K562 (cell line): Measurements from ENCODE around the gene MMP11. TPM values are rescaled to one million over a fixed set of nuclear protein-coding genes. Genes with fewer than 3 reads are reported as not detected.

Source experiments
- CEBPB ChIP-seq: fragments of 450-650 bp; IDR thresholded peaks from 2 replicates; pipeline ENCODE4 v1.6.1; 2016; ENCODE audit warnings: missing genetic modification characterization, missing compliant biosample characterization
- FOS ChIP-seq: IDR thresholded peaks from 3 replicates; pipeline ENCODE4 v1.6.1; 2011; ENCODE audit not compliant: insufficient read length; ENCODE audit errors: extremely low read depth
- HNRNPL ChIP-seq: fragments of 200-400 bp; formaldehyde crosslinking; IDR thresholded peaks from 2 replicates; pipeline ENCODE4 v1.6.1; 2017; ENCODE audit warnings: low read depth, mild to moderate bottlenecking, low read length
- KDM4B ChIP-seq, 2 experiments: fragments of 450-650 bp in 1 of 2; sonication (generic) in 1 of 2; IDR thresholded peaks; 2 replicates each; pipeline ENCODE4 v1.6.1; 2016 to 2017; ENCODE audit warnings: borderline replicate concordance in 2 of 2, antibody characterized with exemption in 1 of 2, low read depth in 1 of 2, mild to moderate bottlenecking in 1 of 2
- L3MBTL2 ChIP-seq: fragments of 450-650 bp; IDR thresholded peaks from 2 replicates; pipeline ENCODE4 v1.6.1; 2016; ENCODE audit warnings: mild to moderate bottlenecking, moderate library complexity
- NELFE ChIP-seq: IDR thresholded peaks from 2 replicates; pipeline ENCODE4 v1.6.1; 2011; ENCODE audit warnings: mild to moderate bottlenecking; ENCODE audit not compliant: insufficient read depth, insufficient read length
- PHB2 ChIP-seq: fragments of 450-650 bp; IDR thresholded peaks from 2 replicates; pipeline ENCODE4 v1.6.1; 2017; ENCODE audit warnings: low read depth
- PHF20 ChIP-seq: fragments of 450-650 bp; IDR thresholded peaks from 2 replicates; pipeline ENCODE4 v1.6.1; 2018; ENCODE audit not compliant: partially characterized antibody
- PML ChIP-seq: IDR thresholded peaks from 2 replicates; pipeline ENCODE4 v1.6.1; 2012; ENCODE audit warnings: low read length, inconsistent platforms
- RUNX1 ChIP-seq: sonication (generic); IDR thresholded peaks from 2 replicates; pipeline ENCODE4 v1.6.1; 2016; ENCODE audit warnings: antibody characterized with exemption, low read depth
- ZBTB7A ChIP-seq: IDR thresholded peaks from 2 replicates; pipeline ENCODE4 v1.6.1; 2011; ENCODE audit warnings: low read depth, mild to moderate bottlenecking, low read length, moderate library complexity, borderline replicate concordance; ENCODE audit not compliant: control insufficient read depth
- ZEB2 ChIP-seq: fragments of 450-650 bp; IDR thresholded peaks from 2 replicates; pipeline ENCODE4 v1.6.1; 2016
- ZNF232 ChIP-seq: sonication (generic); formaldehyde crosslinking; IDR thresholded peaks from 2 replicates; pipeline ENCODE4 v1.8.0; 2022; ENCODE audit warnings: mild to moderate bottlenecking, missing genetic modification reagents
- polyA plus RNA-seq, 8 experiments: library from polyadenylated mRNA; depleted of rRNA in 4 of 8; stranded (reverse) in 5 of 8; unstranded in 3 of 8; fragments of >200 nt; fragmentation: Nextera tagmentation in 2 of 8; fragmentation: Illumina TruSeq in 1 of 8; extraction: Ambion mirVana in 2 of 8; extraction: Trizol in 1 of 8; gene quantifications; 2 replicates each; pipeline versions ENCODE4 v1.2.1 to v1.2.3, GENCODE V29; 2011 to 2014; ENCODE audit warnings: inconsistent platforms in 1 of 8, missing spikeins in 1 of 8
- total RNA-seq, 7 experiments: library from RNA; depleted of rRNA in 6 of 7; stranded (reverse); fragments of >200 nt in 6 of 7; fragmentation: Illumina TruSeq in 2 of 7; extraction: Trizol in 2 of 7; gene quantifications; 2 replicates each; pipeline versions ENCODE4 v1.2.1 to v1.2.3, GENCODE V29; 2011 to 2021; ENCODE audit warnings: low replicate concordance in 1 of 7
- TF ChIP-seq, protein P1 (sequence below), 2 experiments: IDR thresholded peaks; 2 replicates each; pipeline ENCODE4 v1.6.1; 2011; ENCODE audit warnings: borderline replicate concordance in 1 of 2, control low read depth in 1 of 2, low read depth in 1 of 2, low read length in 1 of 2, mild to moderate bottlenecking in 1 of 2, mixed read lengths in 1 of 2, moderate library complexity in 1 of 2; ENCODE audit not compliant: insufficient read depth in 1 of 2, insufficient read length in 1 of 2, poor library complexity in 1 of 2, severe bottlenecking in 1 of 2; ENCODE audit errors: extremely low read depth in 1 of 2
- TF ChIP-seq, protein P2 (sequence below): fragments of 250-450 bp; sonication (Bioruptor Pico); IDR thresholded peaks from 2 replicates; pipeline ENCODE4 v1.4.0; 2020; ENCODE audit warnings: mild to moderate bottlenecking, moderate library complexity
- TF ChIP-seq, protein P3 (sequence below): fragments of 450-650 bp; IDR thresholded peaks from 2 replicates; pipeline ENCODE4 v1.6.1; 2016; ENCODE audit warnings: antibody characterized with exemption
- TF ChIP-seq, protein P4 (sequence below): fragments of 450-650 bp; IDR thresholded peaks from 2 replicates; pipeline ENCODE4 v1.6.1; 2016; ENCODE audit warnings: borderline replicate concordance
- TF ChIP-seq, protein P5 (sequence below): fragments of 250-450 bp; sonication (Bioruptor Pico); IDR thresholded peaks from 2 replicates; pipeline ENCODE4 v1.5.0; 2020; ENCODE audit warnings: mild to moderate bottlenecking, borderline replicate concordance

Gene MMP11
- total and polyA plus RNA-seq, 9 of the 15 experiments (the other 6 are each of a cell fraction or from before 2014, with no cell fraction given) = 0.14 to 1.8 (median 1.1) TPM; not detected in 2

DNA sequence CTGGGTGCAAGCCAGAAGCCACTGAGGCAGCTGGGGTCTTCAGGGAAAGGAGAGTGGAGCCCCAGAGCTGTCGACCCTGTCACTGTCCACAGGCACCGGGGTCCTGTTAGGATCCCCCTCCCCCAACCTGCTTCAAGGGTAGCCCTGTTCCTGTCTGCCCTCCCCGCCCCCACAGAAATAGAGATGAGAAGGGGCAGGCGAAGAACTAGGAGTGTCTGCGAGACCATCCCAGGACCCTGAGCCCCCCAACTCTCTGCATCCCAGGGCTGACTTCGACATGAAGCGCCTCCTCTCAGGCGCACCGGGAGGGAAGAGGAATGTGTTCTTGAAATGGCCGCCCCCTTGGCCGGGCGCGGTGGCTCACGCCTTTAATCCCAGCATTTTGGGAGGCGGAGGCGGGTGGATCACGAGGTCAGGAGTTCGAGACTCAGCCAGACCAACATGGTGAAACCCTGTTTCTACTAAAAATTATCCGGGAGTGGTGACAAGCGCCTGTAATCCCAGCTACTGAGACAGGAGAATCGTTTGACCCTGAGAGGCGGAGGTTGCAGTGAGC is 21.1 kb upstream of the MMP11 start (continued):
- TF ChIP-seq CEBPB (tag) (no peak), KDM4B (IDR thresholded peaks at IDR 0.05; ENCODE audit: borderline replicate concordance in 2 of 2, low read depth in 1 of 2) (0 out of 4 replicates have a peak, but pooled peaks of 1 of the 2 experiments have one; percentile 13), PHB2 (no peak), RUNX1 (no peak), NELFE (no peak), ZNF232 (CRISPR knock-in tag) (no peak), PML (peak; percentile 8; the same call in 1 of the 2 replicates), HNRNPL (0 out of 2 replicates have a peak, but pooled peaks have one; percentile 11), FOS (no peak), ZEB2 (no peak), ZBTB7A (peak; percentile 64; the same call in 1 of the 2 replicates), L3MBTL2 (0 out of 2 replicates have a peak, but pooled peaks have one; percentile 8), PHF20 (peak; percentile 22)
- TF ChIP-seq, protein P1, sequence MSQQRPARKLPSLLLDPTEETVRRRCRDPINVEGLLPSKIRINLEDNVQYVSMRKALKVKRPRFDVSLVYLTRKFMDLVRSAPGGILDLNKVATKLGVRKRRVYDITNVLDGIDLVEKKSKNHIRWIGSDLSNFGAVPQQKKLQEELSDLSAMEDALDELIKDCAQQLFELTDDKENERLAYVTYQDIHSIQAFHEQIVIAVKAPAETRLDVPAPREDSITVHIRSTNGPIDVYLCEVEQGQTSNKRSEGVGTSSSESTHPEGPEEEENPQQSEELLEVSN (IDR thresholded peaks at IDR 0.05; ENCODE audit: borderline replicate concordance in 1 of 2, extremely low read depth in 1 of 2, insufficient read depth in 1 of 2, insufficient read length in 1 of 2, low read depth in 1 of 2, low read length in 1 of 2, poor library complexity in 1 of 2, severe bottlenecking in 1 of 2) = peak in 1 of 2 experiments; percentile 23
- TF ChIP-seq, protein P2, sequence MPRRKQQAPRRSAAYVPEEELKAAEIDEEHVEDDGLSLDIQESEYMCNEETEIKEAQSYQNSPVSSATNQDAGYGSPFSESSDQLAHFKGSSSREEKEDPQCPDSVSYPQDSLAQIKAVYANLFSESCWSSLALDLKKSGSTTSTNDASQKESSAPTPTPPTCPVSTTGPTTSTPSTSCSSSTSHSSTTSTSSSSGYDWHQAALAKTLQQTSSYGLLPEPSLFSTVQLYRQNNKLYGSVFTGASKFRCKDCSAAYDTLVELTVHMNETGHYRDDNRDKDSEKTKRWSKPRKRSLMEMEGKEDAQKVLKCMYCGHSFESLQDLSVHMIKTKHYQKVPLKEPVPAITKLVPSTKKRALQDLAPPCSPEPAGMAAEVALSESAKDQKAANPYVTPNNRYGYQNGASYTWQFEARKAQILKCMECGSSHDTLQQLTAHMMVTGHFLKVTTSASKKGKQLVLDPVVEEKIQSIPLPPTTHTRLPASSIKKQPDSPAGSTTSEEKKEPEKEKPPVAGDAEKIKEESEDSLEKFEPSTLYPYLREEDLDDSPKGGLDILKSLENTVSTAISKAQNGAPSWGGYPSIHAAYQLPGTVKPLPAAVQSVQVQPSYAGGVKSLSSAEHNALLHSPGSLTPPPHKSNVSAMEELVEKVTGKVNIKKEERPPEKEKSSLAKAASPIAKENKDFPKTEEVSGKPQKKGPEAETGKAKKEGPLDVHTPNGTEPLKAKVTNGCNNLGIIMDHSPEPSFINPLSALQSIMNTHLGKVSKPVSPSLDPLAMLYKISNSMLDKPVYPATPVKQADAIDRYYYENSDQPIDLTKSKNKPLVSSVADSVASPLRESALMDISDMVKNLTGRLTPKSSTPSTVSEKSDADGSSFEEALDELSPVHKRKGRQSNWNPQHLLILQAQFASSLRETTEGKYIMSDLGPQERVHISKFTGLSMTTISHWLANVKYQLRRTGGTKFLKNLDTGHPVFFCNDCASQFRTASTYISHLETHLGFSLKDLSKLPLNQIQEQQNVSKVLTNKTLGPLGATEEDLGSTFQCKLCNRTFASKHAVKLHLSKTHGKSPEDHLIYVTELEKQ (CRISPR knock-in tag) = no peak
- TF ChIP-seq, protein P3, sequence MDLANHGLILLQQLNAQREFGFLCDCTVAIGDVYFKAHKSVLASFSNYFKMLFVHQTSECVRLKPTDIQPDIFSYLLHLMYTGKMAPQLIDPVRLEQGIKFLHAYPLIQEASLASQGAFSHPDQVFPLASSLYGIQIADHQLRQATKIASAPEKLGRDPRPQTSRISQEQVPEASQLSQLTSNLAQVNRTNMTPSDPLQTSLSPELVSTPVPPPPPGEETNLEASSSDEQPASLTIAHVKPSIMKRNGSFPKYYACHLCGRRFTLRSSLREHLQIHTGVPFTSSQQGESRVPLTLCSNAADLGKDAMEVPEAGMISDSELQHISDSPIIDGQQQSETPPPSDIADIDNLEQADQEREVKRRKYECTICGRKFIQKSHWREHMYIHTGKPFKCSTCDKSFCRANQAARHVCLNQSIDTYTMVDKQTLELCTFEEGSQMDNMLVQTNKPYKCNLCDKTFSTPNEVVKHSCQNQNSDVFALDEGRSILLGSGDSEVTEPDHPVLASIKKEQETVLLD = no peak
- TF ChIP-seq, protein P4, sequence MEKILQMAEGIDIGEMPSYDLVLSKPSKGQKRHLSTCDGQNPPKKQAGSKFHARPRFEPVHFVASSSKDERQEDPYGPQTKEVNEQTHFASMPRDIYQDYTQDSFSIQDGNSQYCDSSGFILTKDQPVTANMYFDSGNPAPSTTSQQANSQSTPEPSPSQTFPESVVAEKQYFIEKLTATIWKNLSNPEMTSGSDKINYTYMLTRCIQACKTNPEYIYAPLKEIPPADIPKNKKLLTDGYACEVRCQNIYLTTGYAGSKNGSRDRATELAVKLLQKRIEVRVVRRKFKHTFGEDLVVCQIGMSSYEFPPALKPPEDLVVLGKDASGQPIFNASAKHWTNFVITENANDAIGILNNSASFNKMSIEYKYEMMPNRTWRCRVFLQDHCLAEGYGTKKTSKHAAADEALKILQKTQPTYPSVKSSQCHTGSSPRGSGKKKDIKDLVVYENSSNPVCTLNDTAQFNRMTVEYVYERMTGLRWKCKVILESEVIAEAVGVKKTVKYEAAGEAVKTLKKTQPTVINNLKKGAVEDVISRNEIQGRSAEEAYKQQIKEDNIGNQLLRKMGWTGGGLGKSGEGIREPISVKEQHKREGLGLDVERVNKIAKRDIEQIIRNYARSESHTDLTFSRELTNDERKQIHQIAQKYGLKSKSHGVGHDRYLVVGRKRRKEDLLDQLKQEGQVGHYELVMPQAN = no peak; the same call in 1 of the 2 replicates
- TF ChIP-seq, protein P5, sequence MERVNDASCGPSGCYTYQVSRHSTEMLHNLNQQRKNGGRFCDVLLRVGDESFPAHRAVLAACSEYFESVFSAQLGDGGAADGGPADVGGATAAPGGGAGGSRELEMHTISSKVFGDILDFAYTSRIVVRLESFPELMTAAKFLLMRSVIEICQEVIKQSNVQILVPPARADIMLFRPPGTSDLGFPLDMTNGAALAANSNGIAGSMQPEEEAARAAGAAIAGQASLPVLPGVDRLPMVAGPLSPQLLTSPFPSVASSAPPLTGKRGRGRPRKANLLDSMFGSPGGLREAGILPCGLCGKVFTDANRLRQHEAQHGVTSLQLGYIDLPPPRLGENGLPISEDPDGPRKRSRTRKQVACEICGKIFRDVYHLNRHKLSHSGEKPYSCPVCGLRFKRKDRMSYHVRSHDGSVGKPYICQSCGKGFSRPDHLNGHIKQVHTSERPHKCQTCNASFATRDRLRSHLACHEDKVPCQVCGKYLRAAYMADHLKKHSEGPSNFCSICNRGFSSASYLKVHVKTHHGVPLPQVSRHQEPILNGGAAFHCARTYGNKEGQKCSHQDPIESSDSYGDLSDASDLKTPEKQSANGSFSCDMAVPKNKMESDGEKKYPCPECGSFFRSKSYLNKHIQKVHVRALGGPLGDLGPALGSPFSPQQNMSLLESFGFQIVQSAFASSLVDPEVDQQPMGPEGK (CRISPR knock-in tag) = no peak
